RWPE2 (cell line): ENCODE measurements around the gene DDN.

Experiments used
- ATAC-seq: fragments of 200-7000 bp; cut with Tn5 transposase; 3 replicates; pipeline ENCODE4 v1.9.1; 2021; ENCODE audit warnings: low read depth
- DNase-seq: peaks from one replicate; pipeline ENCODE4 v3.0.0-alpha.2; 2020; ENCODE audit warnings: low spot score
- H3K27ac ChIP-seq: fragments of 450-650 bp; 2 replicates; pipeline ENCODE4 v1.5.1; 2017; ENCODE audit warnings: mild to moderate bottlenecking; ENCODE audit not compliant: poor library complexity, severe bottlenecking
- H3K27me3 ChIP-seq: fragments of 250-450 bp; sonication (Bioruptor Pico); 2 replicates; pipeline ENCODE4 v1.5.1; 2021; ENCODE audit warnings: mild to moderate bottlenecking, moderate library complexity; ENCODE audit not compliant: insufficient read depth, poor library complexity, severe bottlenecking
- H3K36me3 ChIP-seq: fragments of 250-450 bp; sonication (Bioruptor Pico); 2 replicates; pipeline ENCODE4 v1.5.1; 2020; ENCODE audit warnings: low read depth, mild to moderate bottlenecking, moderate library complexity
- H3K4me1 ChIP-seq: fragments of 250-450 bp; sonication (Bioruptor Pico); 2 replicates; pipeline ENCODE4 v1.5.1; 2021; ENCODE audit warnings: mild to moderate bottlenecking, moderate library complexity; ENCODE audit not compliant: insufficient read depth, poor library complexity, severe bottlenecking
- H3K4me3 ChIP-seq: fragments of 250-450 bp; sonication (Bioruptor Pico); 2 replicates; pipeline ENCODE4 v1.5.1; 2021; ENCODE audit warnings: mild to moderate bottlenecking, moderate library complexity; ENCODE audit not compliant: severe bottlenecking
- H3K9me3 ChIP-seq: fragments of 250-450 bp; sonication (Bioruptor Pico); 2 replicates; pipeline ENCODE4 v1.5.1; 2021; ENCODE audit warnings: mild to moderate bottlenecking, moderate library complexity; ENCODE audit not compliant: severe bottlenecking
- TF ChIP-seq, protein P1 (sequence below): fragments of 450-650 bp; IDR thresholded peaks from one replicate; pipeline ENCODE4 v1.5.1; 2017; ENCODE audit warnings: mild to moderate bottlenecking, moderate library complexity; ENCODE audit not compliant: poor library complexity, severe bottlenecking

Gene DDN

DNA sequence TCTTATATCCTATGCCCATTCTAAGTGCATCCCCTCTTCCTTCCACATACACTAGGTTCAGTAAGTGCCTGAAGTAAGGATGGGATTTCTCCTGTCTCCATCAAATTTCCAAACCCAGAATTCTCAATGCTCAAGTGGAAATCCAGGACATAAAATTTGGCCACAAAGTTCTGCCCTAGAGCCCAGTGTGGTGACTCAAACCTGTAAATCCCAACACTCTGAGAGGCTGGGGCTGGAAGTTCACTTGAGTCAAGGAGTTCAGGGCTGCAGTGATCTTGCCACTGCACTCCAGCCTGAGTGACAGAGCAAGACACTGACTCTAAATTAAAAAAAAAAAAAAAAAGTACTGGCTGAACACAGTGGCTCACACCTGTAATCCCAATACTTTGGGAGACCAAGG is 37.4 kb downstream of the DDN start:
- H3K9me3 ChIP-seq: no peaks in the 10 kb centered on the region
- no peaks in the 10 kb centered on the region for H3K4me1 ChIP-seq
- no peaks in the 10 kb centered on the region for H3K27me3 ChIP-seq
- TF ChIP-seq, protein P1, sequence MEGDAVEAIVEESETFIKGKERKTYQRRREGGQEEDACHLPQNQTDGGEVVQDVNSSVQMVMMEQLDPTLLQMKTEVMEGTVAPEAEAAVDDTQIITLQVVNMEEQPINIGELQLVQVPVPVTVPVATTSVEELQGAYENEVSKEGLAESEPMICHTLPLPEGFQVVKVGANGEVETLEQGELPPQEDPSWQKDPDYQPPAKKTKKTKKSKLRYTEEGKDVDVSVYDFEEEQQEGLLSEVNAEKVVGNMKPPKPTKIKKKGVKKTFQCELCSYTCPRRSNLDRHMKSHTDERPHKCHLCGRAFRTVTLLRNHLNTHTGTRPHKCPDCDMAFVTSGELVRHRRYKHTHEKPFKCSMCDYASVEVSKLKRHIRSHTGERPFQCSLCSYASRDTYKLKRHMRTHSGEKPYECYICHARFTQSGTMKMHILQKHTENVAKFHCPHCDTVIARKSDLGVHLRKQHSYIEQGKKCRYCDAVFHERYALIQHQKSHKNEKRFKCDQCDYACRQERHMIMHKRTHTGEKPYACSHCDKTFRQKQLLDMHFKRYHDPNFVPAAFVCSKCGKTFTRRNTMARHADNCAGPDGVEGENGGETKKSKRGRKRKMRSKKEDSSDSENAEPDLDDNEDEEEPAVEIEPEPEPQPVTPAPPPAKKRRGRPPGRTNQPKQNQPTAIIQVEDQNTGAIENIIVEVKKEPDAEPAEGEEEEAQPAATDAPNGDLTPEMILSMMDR: no peak
- no peak overlapping the region for H3K4me3 ChIP-seq
- H3K27ac ChIP-seq: no peak overlapping the region
- DNase-seq (no peak), ATAC-seq (no peak)
- no peaks in the 10 kb centered on the region for H3K36me3 ChIP-seq

DNA sequence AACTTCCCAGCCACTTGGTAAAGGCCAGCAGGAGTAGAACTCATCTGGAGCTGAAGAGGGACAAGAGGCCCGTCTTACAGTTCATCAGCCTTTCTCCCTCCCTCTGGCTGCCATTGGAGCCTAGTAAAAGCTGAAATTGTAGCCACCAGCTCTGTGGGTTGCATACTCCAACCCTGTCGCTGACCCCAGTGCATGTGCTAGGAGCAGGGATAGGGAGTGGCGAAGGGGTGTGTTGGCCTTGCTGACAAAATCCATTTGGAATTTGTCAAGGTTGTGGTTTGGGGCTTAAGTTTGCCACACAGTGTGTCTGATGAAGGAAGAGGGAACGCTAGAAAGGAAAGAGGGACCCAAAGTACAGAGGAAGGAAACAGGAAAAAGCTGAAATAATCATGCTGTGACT is 37.8 kb downstream of the DDN start:
- TF ChIP-seq, protein P1: no peak
- DNase-seq (no peak), ATAC-seq (no peak)
- H3K4me1 ChIP-seq: no peaks in the 10 kb centered on the region
- H3K9me3 ChIP-seq: no peaks in the 10 kb centered on the region
- no peak overlapping the region for H3K4me3 ChIP-seq
- no peaks in the 10 kb centered on the region for H3K36me3 ChIP-seq
- no peaks in the 10 kb centered on the region for H3K27me3 ChIP-seq
- H3K27ac ChIP-seq: no peak overlapping the region

DNA sequence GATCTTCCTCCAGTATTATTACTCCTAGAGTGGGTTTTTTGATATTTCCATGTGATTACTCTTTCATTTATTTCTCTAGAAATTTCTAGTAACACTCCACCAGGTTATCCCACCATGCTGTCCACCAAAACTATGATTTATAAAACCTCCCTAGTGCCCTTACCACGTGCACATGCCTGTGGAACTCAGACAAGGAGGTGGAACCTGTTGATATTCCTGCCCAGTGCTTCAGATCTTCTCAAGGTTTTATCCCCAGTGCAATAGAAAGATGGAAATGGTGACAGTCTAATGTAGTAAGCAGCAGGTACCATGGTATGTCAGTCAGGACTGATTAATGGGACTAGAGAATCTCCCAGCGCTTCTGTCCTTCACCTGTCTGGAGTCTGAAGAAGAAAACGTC is 38.3 kb downstream of the DDN start:
- DNase-seq (no peak), ATAC-seq (no peak)
- H3K36me3 ChIP-seq: peaks cover 1% of the 10 kb centered on the region

DNA sequence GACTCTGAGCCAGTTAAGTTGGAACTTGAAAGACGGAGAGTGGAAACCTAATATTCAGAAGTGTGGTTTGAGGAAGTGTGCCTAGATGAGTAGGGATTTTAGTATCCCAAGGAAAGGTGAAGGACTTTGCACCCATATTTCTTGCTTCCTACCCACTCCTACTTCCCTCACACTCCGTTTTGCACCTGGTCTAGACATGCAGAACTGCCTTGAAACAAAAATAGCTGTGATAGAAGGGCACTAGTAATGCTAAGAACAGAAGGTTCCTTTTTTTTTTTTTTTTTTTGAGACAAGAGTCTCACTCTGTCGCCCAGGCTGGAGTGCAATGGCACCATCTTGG is 41.2 kb downstream of the DDN start:
- no peaks in the 10 kb centered on the region for H3K27me3 ChIP-seq
- peak overlapping the region; percentile 65 for H3K27ac ChIP-seq
- H3K36me3 ChIP-seq: peaks cover 24% of the 10 kb centered on the region
- H3K4me1 ChIP-seq: no peaks in the 10 kb centered on the region
- TF ChIP-seq, protein P1: no peak
- DNase-seq (no peak), ATAC-seq (no peak)
- no peaks in the 10 kb centered on the region for H3K9me3 ChIP-seq
- H3K4me3 ChIP-seq: peak overlapping the region; percentile 90

More for the DNA sequence above, 38.3 kb downstream of the DDN start:
- no peak overlapping the region for H3K27ac ChIP-seq
- H3K4me1 ChIP-seq: no peaks in the 10 kb centered on the region
- TF ChIP-seq, protein P1: no peak
- H3K4me3 ChIP-seq: no peak overlapping the region
- H3K27me3 ChIP-seq: no peaks in the 10 kb centered on the region
- H3K9me3 ChIP-seq: no peaks in the 10 kb centered on the region

DNA sequence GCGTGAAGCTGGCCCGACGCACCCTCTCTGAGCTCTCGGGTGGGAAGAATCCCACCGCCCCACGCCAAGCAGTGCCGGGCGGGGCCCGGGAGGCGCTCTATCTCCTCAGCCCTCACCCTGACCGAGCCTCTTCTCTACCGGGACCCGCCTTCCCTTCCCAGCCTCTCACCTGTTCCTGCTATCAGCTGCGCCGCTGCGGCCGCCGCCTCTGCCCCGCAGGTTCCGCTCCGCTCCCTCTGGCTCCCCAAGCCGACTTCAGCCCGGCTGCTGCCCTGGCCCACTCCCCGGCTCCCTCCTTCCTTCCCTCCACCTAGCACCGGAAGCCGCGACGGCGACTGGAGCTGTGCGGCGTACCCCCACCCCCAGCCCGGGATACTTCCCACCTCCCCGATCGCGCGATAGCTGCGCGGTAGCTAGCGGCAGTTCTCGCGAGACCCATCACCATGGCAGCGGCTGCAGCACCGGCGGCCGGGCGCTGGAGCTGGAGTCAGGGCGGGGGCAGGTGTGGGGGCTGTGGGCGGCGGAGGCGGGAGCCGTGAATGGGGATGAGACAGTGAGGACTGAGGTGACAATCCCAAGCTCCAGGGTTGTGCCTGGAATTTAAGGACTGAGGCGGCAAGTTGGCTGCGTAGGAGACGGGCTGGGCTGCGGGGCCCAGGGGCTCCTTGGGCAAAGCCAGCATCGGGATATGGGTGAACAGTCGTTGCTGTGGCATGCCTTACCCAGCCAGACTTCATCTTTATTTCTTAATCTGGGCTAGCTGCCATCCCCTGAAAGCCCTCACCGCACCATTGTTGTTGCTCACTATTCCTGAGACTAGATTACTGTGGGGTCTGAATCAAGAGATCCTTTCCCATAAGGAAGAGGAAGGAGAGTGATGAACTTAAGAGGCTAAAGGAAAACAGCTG is 41.8 kb downstream of the DDN start, which contains the start of gene ARF3:
Gene ARF3 (minus strand): TSS at position 347 of the 908 bp plus-strand sequence. CDS start 16,392 bp downstream, outside the sequence.
- Histone ChIP-seq H3K27ac (peak within 1 kb of the TSS; percentile 65), H3K36me3 (peaks cover 29% of the 10 kb centered on the region), H3K9me3 (no peaks in the 10 kb centered on the region), H3K27me3 (no peaks in the 10 kb centered on the region), H3K4me3 (peak within 1 kb of the TSS; percentile 90), H3K4me1 (no peaks in the 10 kb centered on the region)
- ATAC-seq (peak; percentile 84), DNase-seq (peak; percentile 94)
- TF ChIP-seq, protein P1: no peak
